K562 treated with DMSO at 1 percent for 12 hours (cell line): ENCODE measurements around the gene ANKRD28. TPM values are rescaled to one million over a fixed set of nuclear protein-coding genes. Genes with fewer than 3 reads are reported as not detected.

Experiments
- total RNA-seq: library from RNA; unstranded; fragments of 300-600 nt; gene quantifications from 2 replicates; pipeline ENCODE4 v1.2.3, GENCODE V29; 2022; ENCODE audit not compliant: insufficient read depth

Gene ANKRD28
- 5.7 and 28.6 TPM in 2 replicates for total RNA-seq

GRCh38 chr3:15797642-15798303 lies at the start of gene ANKRD28:
Gene ANKRD28, minus strand, starts transcription at chr3:15797979. Its CDS starts 1,458 bp downstream, at chr3:15796521.

Other genes with a start within 250 kb of the ANKRD28 start
- gene HACL1, start 196.4 kb downstream of the ANKRD28 start, total RNA-seq: 35.9 and 52.5 TPM in 2 replicates
- gene BTD, start 196.2 kb downstream of the ANKRD28 start, total RNA-seq: 8.6 and 11.5 TPM in 2 replicates